ENCODE data around the gene MKS1. TPM values are rescaled to one million over a fixed set of nuclear protein-coding genes. Genes with fewer than 3 reads are reported as not detected.

MKS1 gene
- polyA plus RNA-seq, 3 donors = 4.2 to 7.6 (median 5.0) TPM

DNA sequence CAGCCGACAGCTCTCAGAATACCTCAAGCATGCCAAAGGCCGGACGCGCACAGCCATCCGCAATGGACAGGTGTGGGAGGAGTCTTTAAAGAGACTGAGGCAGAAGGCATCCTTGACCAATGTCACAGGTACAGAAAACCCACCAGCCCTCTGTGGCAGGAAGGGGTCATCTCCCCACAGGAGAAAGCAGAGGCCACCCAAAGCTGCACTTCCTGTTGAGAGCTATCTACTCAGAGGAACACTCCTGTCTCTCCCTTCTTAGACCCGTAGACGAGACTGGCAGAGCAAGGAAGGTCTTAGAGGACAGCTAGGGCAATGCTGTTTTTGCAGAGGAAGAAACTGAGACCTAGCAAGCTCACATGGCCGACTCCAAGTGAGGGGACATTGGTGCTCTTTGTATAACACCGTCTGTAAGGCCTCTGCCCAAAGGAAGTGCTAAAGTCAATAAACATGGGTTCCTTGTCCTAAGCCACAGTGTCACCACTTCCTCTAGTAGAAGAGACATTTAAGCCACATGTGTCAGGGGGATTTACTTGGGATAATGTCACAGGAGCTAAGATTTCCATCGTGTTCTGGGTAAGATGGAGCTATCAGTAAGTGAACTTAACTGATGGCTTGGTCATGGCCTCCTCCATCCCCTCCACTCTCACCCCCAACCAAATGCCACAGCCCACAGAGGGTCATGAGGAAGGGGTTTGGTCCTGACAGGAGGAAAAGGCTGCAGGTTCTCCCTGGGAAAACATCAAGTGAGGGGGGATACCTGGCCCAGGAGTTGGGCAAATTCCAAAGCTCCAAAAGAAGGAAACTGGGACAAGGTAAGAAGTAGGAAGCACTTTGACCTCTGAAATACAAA lies 28.7 kb upstream of the MKS1 start:
- peaks cover 0 to 3% (median 0%) of the 10 kb centered on the region in 7 donors for H3K9me3 Mint-ChIP-seq
- H4K20me1 ChIP-seq (ENCODE audit: insufficient read depth, low read length) = no peaks in the 10 kb centered on the region
- no peak overlapping the region for H3K9ac ChIP-seq (ENCODE audit: insufficient read depth, low read length, poor library complexity, severe bottlenecking)
- peak overlapping the region in 1 of 2 donors; percentile 74 for H3K4me3 Mint-ChIP-seq
- H3K9me3 ChIP-seq (replicated peaks in 1 of 2; ENCODE audit: control insufficient read depth in 1 of 2, insufficient read depth in 1 of 2, low read length in 2 of 2) = no peaks in the 10 kb centered on the region
- H3K36me3 Mint-ChIP-seq = peaks cover 0 to 2% of the 10 kb centered on the region in 2 donors
- intact Hi-C loops (cut with micrococcal nuclease) = no loop called here
- WGBS (ENCODE audit: insufficient coverage) = 20% methylated on average over 1 of the region's 10 CpGs
- peaks cover 11 to 43% of the 10 kb centered on the region in 2 donors for H3K27me3 ChIP-seq (ENCODE audit: control insufficient read depth in 2 of 2, insufficient read depth in 2 of 2, low read length in 2 of 2)
- H3K79me2 ChIP-seq (ENCODE audit: insufficient read depth, low read length) = no peaks in the 10 kb centered on the region
- TF ChIP-seq, protein P1, sequence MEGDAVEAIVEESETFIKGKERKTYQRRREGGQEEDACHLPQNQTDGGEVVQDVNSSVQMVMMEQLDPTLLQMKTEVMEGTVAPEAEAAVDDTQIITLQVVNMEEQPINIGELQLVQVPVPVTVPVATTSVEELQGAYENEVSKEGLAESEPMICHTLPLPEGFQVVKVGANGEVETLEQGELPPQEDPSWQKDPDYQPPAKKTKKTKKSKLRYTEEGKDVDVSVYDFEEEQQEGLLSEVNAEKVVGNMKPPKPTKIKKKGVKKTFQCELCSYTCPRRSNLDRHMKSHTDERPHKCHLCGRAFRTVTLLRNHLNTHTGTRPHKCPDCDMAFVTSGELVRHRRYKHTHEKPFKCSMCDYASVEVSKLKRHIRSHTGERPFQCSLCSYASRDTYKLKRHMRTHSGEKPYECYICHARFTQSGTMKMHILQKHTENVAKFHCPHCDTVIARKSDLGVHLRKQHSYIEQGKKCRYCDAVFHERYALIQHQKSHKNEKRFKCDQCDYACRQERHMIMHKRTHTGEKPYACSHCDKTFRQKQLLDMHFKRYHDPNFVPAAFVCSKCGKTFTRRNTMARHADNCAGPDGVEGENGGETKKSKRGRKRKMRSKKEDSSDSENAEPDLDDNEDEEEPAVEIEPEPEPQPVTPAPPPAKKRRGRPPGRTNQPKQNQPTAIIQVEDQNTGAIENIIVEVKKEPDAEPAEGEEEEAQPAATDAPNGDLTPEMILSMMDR (IDR thresholded peaks at IDR 0.05) = no peak
- peak in 2 of 3 donors; percentile 13 to 24 for DNase-seq
- H3K4me1 ChIP-seq (ENCODE audit: control insufficient read depth in 1 of 2, insufficient read depth in 2 of 2, low read length in 2 of 2) = peaks cover 19 to 26% of the 10 kb centered on the region in 2 donors
- H3K27ac Mint-ChIP-seq = peak overlapping the region in 2 of 7 donors; percentile 26 to 66
- H3K27me3 Mint-ChIP-seq (ENCODE audit: low read depth in 3 of 3) = peaks cover 51 to 80% (median 59%) of the 10 kb centered on the region in 3 donors
- H3K27ac ChIP-seq (ENCODE audit: low read depth in 1 of 2, low read length in 2 of 2) = no peak overlapping the region
- H3K4me2 ChIP-seq (replicated peaks; ENCODE audit: extremely low read depth, low read length, poor library complexity, severe bottlenecking) = no peak overlapping the region
- H3K4me3 ChIP-seq (replicated peaks in 1 of 3; ENCODE audit: low read depth in 2 of 3, low read length in 3 of 3) = no peak overlapping the region
- no peaks in the 10 kb centered on the region for H3K36me3 ChIP-seq (replicated peaks in 1 of 2; ENCODE audit: control insufficient read depth in 1 of 2, insufficient read depth in 2 of 2, low read length in 2 of 2)
- H3K4me1 Mint-ChIP-seq = peaks cover 16% of the 10 kb centered on the region
- H2AFZ ChIP-seq (ENCODE audit: insufficient read depth, low read depth, low read length, poor library complexity, severe bottlenecking) = peak overlapping the region; percentile 69

DNA sequence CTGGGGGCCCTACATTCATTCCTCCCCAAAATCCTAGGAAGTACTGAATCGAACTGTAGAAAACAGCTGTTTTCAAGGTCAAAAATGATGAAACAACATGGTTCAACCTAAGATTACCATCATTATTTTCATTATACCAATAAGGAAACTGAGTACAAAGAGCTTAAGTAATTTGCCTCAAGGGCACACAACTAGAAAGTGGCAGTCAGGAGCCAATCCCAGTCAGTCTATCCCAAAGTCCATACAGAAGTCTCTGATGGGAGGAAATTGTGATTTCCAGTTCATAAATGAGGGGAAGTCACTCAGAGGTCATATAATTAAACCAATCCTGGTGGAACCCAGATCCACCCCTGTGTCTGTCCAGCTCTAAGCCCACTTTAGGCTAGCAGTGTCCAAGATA lies 27.7 kb upstream of the MKS1 start:
- Histone ChIP-seq H3K36me3 (replicated peaks in 1 of 2; ENCODE audit: control insufficient read depth in 1 of 2, insufficient read depth in 2 of 2, low read length in 2 of 2) (no peaks in the 10 kb centered on the region), H2AFZ (ENCODE audit: insufficient read depth, low read depth, low read length, poor library complexity, severe bottlenecking) (no peak overlapping the region), H3K9ac (ENCODE audit: insufficient read depth, low read length, poor library complexity, severe bottlenecking) (no peak overlapping the region), H3K4me3 (replicated peaks in 1 of 3; ENCODE audit: low read depth in 2 of 3, low read length in 3 of 3) (no peak overlapping the region), H3K4me2 (replicated peaks; ENCODE audit: extremely low read depth, low read length, poor library complexity, severe bottlenecking) (no peak overlapping the region), H3K27me3 (ENCODE audit: control insufficient read depth in 2 of 2, insufficient read depth in 2 of 2, low read length in 2 of 2) (peaks cover 13 to 49% of the 10 kb centered on the region in 2 donors), H3K79me2 (ENCODE audit: insufficient read depth, low read length) (no peaks in the 10 kb centered on the region), H3K9me3 (replicated peaks in 1 of 2; ENCODE audit: control insufficient read depth in 1 of 2, insufficient read depth in 1 of 2, low read length in 2 of 2) (no peaks in the 10 kb centered on the region), H4K20me1 (ENCODE audit: insufficient read depth, low read length) (no peaks in the 10 kb centered on the region), H3K27ac (ENCODE audit: low read depth in 1 of 2, low read length in 2 of 2) (no peak overlapping the region), H3K4me1 (ENCODE audit: control insufficient read depth in 1 of 2, insufficient read depth in 2 of 2, low read length in 2 of 2) (peaks cover 19 to 26% of the 10 kb centered on the region in 2 donors)
- peaks cover 0 to 3% (median 0%) of the 10 kb centered on the region in 7 donors for H3K9me3 Mint-ChIP-seq
- no peak overlapping the region for H3K27ac Mint-ChIP-seq
- peaks cover 16% of the 10 kb centered on the region for H3K4me1 Mint-ChIP-seq
- no peak for DNase-seq
- intact Hi-C loops (cut with micrococcal nuclease) = no loop called here
- H3K27me3 Mint-ChIP-seq (ENCODE audit: low read depth in 3 of 3) = peaks cover 54 to 80% (median 67%) of the 10 kb centered on the region in 3 donors
- TF ChIP-seq, protein P1 (IDR thresholded peaks at IDR 0.05) = no peak
- H3K4me3 Mint-ChIP-seq = no peak overlapping the region
- H3K36me3 Mint-ChIP-seq = peaks cover 0 to 2% of the 10 kb centered on the region in 2 donors
- WGBS (ENCODE audit: insufficient coverage) = 83% methylated on average over 1 of the region's 1 CpG

Data from CD14-positive monocyte (primary cell).